ENCODE results near the gene HSF2. TPM values are rescaled to one million over a fixed set of nuclear protein-coding genes. Genes with fewer than 3 reads are reported as not detected.

The HSF2 gene
- total RNA-seq, 1 experiment from 2014 or later = 12.3 TPM

DNA sequence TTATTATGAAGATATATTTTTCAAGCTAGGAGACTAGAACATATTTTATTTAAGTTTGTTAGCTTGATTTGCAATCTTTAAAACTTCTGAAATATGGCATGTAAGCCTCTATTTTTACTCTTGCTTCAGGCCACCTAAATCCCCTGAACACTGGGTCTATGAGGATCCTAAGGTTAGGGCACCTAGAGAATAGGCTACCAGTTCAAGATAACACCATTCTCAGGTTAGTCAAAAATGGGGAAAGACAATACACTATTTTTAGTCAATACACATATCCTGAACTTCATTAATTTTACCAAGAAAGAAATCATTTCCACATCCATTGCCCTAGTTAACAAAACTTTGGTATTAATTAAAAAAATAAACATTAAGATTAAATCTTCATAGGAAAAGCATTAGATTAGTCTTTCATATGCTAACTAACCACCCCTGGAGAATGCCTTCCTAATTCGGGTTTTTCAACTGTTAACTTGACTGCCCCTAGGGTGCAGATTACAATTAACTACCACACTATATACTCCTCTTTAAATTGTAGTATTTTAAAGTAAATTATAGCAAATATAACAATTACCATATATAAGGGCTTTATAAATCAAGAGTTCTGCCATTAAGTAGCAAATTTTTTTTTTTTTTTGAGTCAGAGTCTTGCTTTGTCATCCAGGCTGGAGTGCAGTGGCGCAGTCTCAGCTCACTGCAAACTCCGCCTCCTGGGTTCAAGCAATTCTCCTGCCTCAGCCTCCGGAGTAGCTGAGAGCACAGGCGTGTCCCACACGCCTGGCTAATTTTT, 6.7 kb upstream of the HSF2 start:
- TF ChIP-seq, protein P1, sequence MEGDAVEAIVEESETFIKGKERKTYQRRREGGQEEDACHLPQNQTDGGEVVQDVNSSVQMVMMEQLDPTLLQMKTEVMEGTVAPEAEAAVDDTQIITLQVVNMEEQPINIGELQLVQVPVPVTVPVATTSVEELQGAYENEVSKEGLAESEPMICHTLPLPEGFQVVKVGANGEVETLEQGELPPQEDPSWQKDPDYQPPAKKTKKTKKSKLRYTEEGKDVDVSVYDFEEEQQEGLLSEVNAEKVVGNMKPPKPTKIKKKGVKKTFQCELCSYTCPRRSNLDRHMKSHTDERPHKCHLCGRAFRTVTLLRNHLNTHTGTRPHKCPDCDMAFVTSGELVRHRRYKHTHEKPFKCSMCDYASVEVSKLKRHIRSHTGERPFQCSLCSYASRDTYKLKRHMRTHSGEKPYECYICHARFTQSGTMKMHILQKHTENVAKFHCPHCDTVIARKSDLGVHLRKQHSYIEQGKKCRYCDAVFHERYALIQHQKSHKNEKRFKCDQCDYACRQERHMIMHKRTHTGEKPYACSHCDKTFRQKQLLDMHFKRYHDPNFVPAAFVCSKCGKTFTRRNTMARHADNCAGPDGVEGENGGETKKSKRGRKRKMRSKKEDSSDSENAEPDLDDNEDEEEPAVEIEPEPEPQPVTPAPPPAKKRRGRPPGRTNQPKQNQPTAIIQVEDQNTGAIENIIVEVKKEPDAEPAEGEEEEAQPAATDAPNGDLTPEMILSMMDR (IDR thresholded peaks at IDR 0.05; ENCODE audit: insufficient read depth in 1 of 2, low read depth in 1 of 2, low read length in 1 of 2, severe bottlenecking in 1 of 2, unreplicated experiment in 1 of 2) = no peak

DNA sequence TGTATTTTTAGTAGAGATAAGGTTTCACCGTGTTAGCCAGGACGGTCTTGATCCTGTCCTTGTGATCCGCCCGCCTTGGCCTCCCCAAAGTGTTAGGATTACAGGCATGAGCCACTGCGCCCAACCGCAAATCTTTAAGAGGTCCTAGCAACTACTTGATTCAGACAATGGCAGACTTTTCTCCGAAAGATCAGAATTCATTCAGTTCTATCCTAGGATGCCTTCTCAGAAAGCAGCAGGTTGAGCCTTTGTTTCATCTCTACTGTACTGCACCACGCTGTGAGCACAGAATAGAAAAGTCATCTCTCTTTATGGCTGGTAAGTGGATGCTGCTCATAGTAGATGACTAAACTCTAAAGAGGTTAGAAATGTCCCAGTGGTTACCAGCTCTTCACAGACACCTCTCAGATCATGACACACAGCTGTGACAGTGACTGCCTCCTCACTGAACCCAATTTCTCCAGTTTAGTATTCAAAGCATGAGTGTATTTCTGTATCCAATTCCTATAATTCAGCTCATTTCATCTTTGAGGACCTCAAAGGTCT, 6.0 kb upstream of the HSF2 start:
- H3K4me1 Mint-ChIP-seq (ENCODE audit: low read depth, unreplicated experiment) = no peaks in the 10 kb centered on the region
- H3K36me3 ChIP-seq (ENCODE audit: control insufficient read depth, insufficient read depth, low read length) = no peaks in the 10 kb centered on the region
- no peaks in the 10 kb centered on the region for H3K4me1 ChIP-seq
- DNase-seq = no peak
- no peak overlapping the region for H3K4me3 Mint-ChIP-seq (ENCODE audit: unreplicated experiment)
- H3K9me3 ChIP-seq = no peaks in the 10 kb centered on the region
- TF ChIP-seq, protein P1 (IDR thresholded peaks at IDR 0.05; ENCODE audit: insufficient read depth in 1 of 2, low read depth in 1 of 2, low read length in 1 of 2, severe bottlenecking in 1 of 2, unreplicated experiment in 1 of 2) = no peak
- no peaks in the 10 kb centered on the region for H3K27me3 ChIP-seq (replicated peaks; ENCODE audit: control insufficient read depth, insufficient read depth, low read length)
- BruUV-seq (replicated peaks) = no TSS peak
- no peak overlapping the region for H3K4me3 ChIP-seq (ENCODE audit: low read depth, low read length)
- ChIA-PET CTCF (no interaction called here), POLR2A (interaction anchor here (0.5 kb wide), 1 partner anchor 14 kb away, joined by 5 read pairs; no protein-coding TSS in a partner anchor)
- no peaks in the 10 kb centered on the region for H3K9me3 Mint-ChIP-seq (ENCODE audit: unreplicated experiment)
- no peak overlapping the region for H3K27ac Mint-ChIP-seq (ENCODE audit: unreplicated experiment)
- peaks cover 9% of the 10 kb centered on the region for H3K27me3 Mint-ChIP-seq (ENCODE audit: insufficient read depth, unreplicated experiment)
- intact Hi-C loops (cut with micrococcal nuclease; ENCODE audit: unreplicated experiment) = no loop called here
- no peaks in the 10 kb centered on the region for H3K36me3 Mint-ChIP-seq (ENCODE audit: insufficient read depth, unreplicated experiment)

More for the DNA sequence above, 6.7 kb upstream of the HSF2 start:
- Histone ChIP-seq H3K9me3 (no peaks in the 10 kb centered on the region), H3K4me3 (ENCODE audit: low read depth, low read length) (no peak overlapping the region), H3K4me1 (no peaks in the 10 kb centered on the region), H3K27me3 (replicated peaks; ENCODE audit: control insufficient read depth, insufficient read depth, low read length) (no peaks in the 10 kb centered on the region), H3K36me3 (ENCODE audit: control insufficient read depth, insufficient read depth, low read length) (no peaks in the 10 kb centered on the region)
- H3K4me1 Mint-ChIP-seq (ENCODE audit: low read depth, unreplicated experiment) = no peaks in the 10 kb centered on the region
- intact Hi-C loops (cut with micrococcal nuclease; ENCODE audit: unreplicated experiment) = no loop called here
- H3K27me3 Mint-ChIP-seq (ENCODE audit: insufficient read depth, unreplicated experiment) = peaks cover 9% of the 10 kb centered on the region
- no peak for DNase-seq
- H3K36me3 Mint-ChIP-seq (ENCODE audit: insufficient read depth, unreplicated experiment) = no peaks in the 10 kb centered on the region
- BruUV-seq (replicated peaks) = no TSS peak
- H3K27ac Mint-ChIP-seq (ENCODE audit: unreplicated experiment) = no peak overlapping the region
- CTCF ChIA-PET = no interaction called here
- no peak overlapping the region for H3K4me3 Mint-ChIP-seq (ENCODE audit: unreplicated experiment)
- H3K9me3 Mint-ChIP-seq (ENCODE audit: unreplicated experiment) = no peaks in the 10 kb centered on the region
- POLR2A ChIA-PET = interaction anchor here (0.5 kb wide), 1 partner anchor 15 kb away, joined by 5 read pairs; no protein-coding TSS in a partner anchor

DNA sequence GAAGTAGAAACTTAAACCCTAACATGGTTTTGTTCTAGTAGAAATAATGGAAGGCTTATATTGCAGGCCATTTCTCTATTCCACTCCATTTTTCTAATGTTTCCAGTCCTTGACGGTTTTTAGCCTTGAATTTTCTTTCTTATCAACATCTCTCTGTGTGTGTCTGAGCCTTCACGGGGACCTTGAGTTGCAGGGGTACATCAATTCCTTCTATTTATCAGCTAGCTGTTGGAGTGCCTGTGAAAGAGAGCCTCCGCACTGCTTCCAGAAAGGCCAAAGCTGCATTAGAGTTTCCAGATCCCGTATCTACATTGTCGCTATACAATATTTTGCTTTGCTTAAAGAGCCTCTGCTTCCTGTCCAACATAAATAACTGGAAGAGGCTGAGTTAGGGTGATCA, 5.4 kb upstream of the HSF2 start:
- ChIA-PET POLR2A (no interaction called here), CTCF (no interaction called here)
- Mint-ChIP-seq H3K4me3 (ENCODE audit: unreplicated experiment) (no peak overlapping the region), H3K27me3 (ENCODE audit: insufficient read depth, unreplicated experiment) (peaks cover 9% of the 10 kb centered on the region), H3K36me3 (ENCODE audit: insufficient read depth, unreplicated experiment) (no peaks in the 10 kb centered on the region), H3K27ac (ENCODE audit: unreplicated experiment) (no peak overlapping the region), H3K9me3 (ENCODE audit: unreplicated experiment) (no peaks in the 10 kb centered on the region), H3K4me1 (ENCODE audit: low read depth, unreplicated experiment) (no peaks in the 10 kb centered on the region)
- H3K27me3 ChIP-seq (replicated peaks; ENCODE audit: control insufficient read depth, insufficient read depth, low read length) = no peaks in the 10 kb centered on the region
- no peak for DNase-seq
- no peaks in the 10 kb centered on the region for H3K36me3 ChIP-seq (ENCODE audit: control insufficient read depth, insufficient read depth, low read length)
- no peaks in the 10 kb centered on the region for H3K9me3 ChIP-seq
- H3K4me3 ChIP-seq (ENCODE audit: low read depth, low read length) = no peak overlapping the region
- H3K4me1 ChIP-seq = 0 out of 2 replicates have a peak, but pooled peaks cover 3% of the 10 kb centered on the region
- TF ChIP-seq, protein P1 (IDR thresholded peaks at IDR 0.05; ENCODE audit: insufficient read depth in 1 of 2, low read depth in 1 of 2, low read length in 1 of 2, severe bottlenecking in 1 of 2, unreplicated experiment in 1 of 2) = no peak
- BruUV-seq (replicated peaks) = no TSS peak
- intact Hi-C loops (cut with micrococcal nuclease; ENCODE audit: unreplicated experiment) = no loop called here

Data from Caco-2 (cell line).